ENCODE results near the gene SLC6A20. TPM values are rescaled to one million over a fixed set of nuclear protein-coding genes. Genes with fewer than 3 reads are reported as not detected.

The SLC6A20 gene
- total RNA-seq, 1 experiment from 2014 or later, result 0.09 TPM

- Histone ChIP-seq H2AK5ac (ENCODE audit: insufficient read length, low read length) (no peak overlapping the region), H4K91ac (ENCODE audit: insufficient read length, low read depth, low read length) (no peak overlapping the region), H4K8ac (replicated peaks; ENCODE audit: insufficient read length, low read depth, low read length) (no peak overlapping the region), H4K5ac (ENCODE audit: insufficient read length, low read depth, low read length) (no peak overlapping the region), H3K4me1 (ENCODE audit: insufficient read depth, low read length) (no peaks in the 10 kb centered on the region), H3K9ac (ENCODE audit: extremely low read depth, insufficient read length, low read length) (no peak overlapping the region), H3K18ac (ENCODE audit: insufficient read length, low read depth, low read length) (no peak overlapping the region), H3K23me2 (ENCODE audit: insufficient read length, low read depth, low read length, poor library complexity, severe bottlenecking) (no peaks in the 10 kb centered on the region), H4K20me1 (ENCODE audit: control insufficient read depth, insufficient read depth, insufficient read length) (no peaks in the 10 kb centered on the region), H3K4me2 (ENCODE audit: insufficient read depth, insufficient read length, low read length) (no peak overlapping the region), H3K27me3 (ENCODE audit: insufficient read depth, low read length) (0 out of 2 replicates have a peak, but pooled peaks cover 2% of the 10 kb centered on the region), H3K79me2 (ENCODE audit: insufficient read depth, low read length) (no peaks in the 10 kb centered on the region), H2BK15ac (ENCODE audit: low read depth, low read length) (no peak overlapping the region), H2BK12ac (ENCODE audit: insufficient read length, low read depth, low read length) (no peak overlapping the region), H3K9me3 (ENCODE audit: control insufficient read depth, low read depth, low read length) (no peaks in the 10 kb centered on the region), H3K79me1 (ENCODE audit: insufficient read depth, low read depth, low read length, poor library complexity, severe bottlenecking) (no peaks in the 10 kb centered on the region), H3K4ac (ENCODE audit: low read depth, low read length) (no peak overlapping the region), H3T11ph (ENCODE audit: low read length) (no peak overlapping the region), H3K27ac (ENCODE audit: insufficient read length, low read depth, low read length) (no peak overlapping the region), H2BK120ac (ENCODE audit: low read depth, low read length, poor library complexity, severe bottlenecking) (no peak overlapping the region), H2BK5ac (ENCODE audit: insufficient read length, low read length) (no peak overlapping the region), H3K56ac (ENCODE audit: insufficient read length, low read depth, low read length) (no peak overlapping the region), H3K23ac (ENCODE audit: insufficient read length, low read depth, low read length) (no peak overlapping the region), H3K14ac (ENCODE audit: insufficient read depth, low read length) (no peak overlapping the region), H2AFZ (ENCODE audit: low read length) (no peak overlapping the region), H2BK20ac (ENCODE audit: low read depth, low read length, poor library complexity, severe bottlenecking) (no peak overlapping the region)
- WGBS (ENCODE audit: extremely low coverage, insufficient read length, low lambda C conversion rate), result no CpG with 5 or more reads among the region's 3 CpGs
- Mint-ChIP-seq H3K4me1 (peaks cover 15 to 20% of the 10 kb centered on the region in 2 experiments), H3K27ac (peak overlapping the region in 1 of 3 experiments; percentile 25; a peak in 1 of 7 replicates), H3K9me3 (no peaks in the 10 kb centered on the region; a peak in 1 of 5 replicates), H3K36me3 (ENCODE audit: insufficient read depth in 1 of 3, low read depth in 3 of 3) (no peaks in the 10 kb centered on the region; a peak in 1 of 7 replicates), H3K4me3 (no peak overlapping the region), H3K27me3 (ENCODE audit: low read depth) (no peaks in the 10 kb centered on the region; the same call in 1 of the 2 replicates)
- no peak for TF ChIP-seq CTCF (conservative IDR thresholded peaks at IDR 0.05)
- peak; percentile 21 for DNase-seq
Observed at GRCh38 chr3:45778761-45779201, 17.6 kb downstream of the SLC6A20 start.
